ENCODE measurements around the gene PDGFC. TPM values are rescaled to one million over a fixed set of nuclear protein-coding genes. Genes with fewer than 3 reads are reported as not detected.

The PDGFC gene
- total RNA-seq, 1 experiment from 2014 or later: 64.5 TPM

DNA sequence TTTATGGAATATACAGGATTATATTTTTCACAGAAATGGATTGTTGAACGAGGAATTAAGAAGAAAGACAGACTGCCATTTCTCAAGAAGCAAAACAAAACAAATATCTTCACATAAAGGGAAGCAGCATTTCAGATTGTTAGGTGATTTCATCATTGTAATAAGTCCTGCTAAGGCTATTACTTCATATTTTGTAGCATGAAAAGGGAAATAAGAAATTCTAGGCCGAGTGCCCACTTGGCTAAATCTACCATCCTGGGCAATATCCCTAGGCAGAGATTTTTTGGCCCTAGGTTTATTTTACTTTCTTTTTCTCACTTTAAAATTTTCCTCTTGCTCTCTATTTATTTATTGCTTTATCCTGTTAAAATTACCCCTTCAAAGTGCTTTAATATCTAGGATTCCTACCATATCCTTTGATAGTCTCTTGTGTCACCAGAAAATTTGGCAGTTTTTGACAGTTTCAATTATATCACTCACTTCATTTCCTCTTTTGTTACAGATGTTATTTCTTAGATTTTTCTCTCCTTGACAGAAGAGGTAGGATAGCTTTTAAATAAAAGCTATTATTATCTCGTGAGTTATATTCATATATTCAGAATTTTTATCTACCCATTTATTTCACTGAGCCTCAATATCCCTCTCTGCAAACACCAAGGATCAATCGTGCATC, 142.3 kb downstream of the PDGFC start:
- DNase-seq: no peak
- intact Hi-C loops (cut with micrococcal nuclease; ENCODE audit: unreplicated experiment): no loop called here
- Mint-ChIP-seq H3K9me3 (ENCODE audit: low read depth, unreplicated experiment) (no peaks in the 10 kb centered on the region), H3K4me3 (ENCODE audit: low read depth, unreplicated experiment) (no peak overlapping the region), H3K27ac (ENCODE audit: unreplicated experiment) (peak overlapping the region; percentile 17), H3K36me3 (ENCODE audit: insufficient read depth, unreplicated experiment) (no peaks in the 10 kb centered on the region), H3K27me3 (ENCODE audit: unreplicated experiment) (no peaks in the 10 kb centered on the region), H3K4me1 (ENCODE audit: low read depth, unreplicated experiment) (no peaks in the 10 kb centered on the region)
- CTCF ChIA-PET: no interaction called here
- BruUV-seq (replicated peaks): no TSS peak
- TF ChIP-seq, protein P1, sequence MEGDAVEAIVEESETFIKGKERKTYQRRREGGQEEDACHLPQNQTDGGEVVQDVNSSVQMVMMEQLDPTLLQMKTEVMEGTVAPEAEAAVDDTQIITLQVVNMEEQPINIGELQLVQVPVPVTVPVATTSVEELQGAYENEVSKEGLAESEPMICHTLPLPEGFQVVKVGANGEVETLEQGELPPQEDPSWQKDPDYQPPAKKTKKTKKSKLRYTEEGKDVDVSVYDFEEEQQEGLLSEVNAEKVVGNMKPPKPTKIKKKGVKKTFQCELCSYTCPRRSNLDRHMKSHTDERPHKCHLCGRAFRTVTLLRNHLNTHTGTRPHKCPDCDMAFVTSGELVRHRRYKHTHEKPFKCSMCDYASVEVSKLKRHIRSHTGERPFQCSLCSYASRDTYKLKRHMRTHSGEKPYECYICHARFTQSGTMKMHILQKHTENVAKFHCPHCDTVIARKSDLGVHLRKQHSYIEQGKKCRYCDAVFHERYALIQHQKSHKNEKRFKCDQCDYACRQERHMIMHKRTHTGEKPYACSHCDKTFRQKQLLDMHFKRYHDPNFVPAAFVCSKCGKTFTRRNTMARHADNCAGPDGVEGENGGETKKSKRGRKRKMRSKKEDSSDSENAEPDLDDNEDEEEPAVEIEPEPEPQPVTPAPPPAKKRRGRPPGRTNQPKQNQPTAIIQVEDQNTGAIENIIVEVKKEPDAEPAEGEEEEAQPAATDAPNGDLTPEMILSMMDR (IDR thresholded peaks at IDR 0.05; ENCODE audit: unreplicated experiment): no peak

DNA sequence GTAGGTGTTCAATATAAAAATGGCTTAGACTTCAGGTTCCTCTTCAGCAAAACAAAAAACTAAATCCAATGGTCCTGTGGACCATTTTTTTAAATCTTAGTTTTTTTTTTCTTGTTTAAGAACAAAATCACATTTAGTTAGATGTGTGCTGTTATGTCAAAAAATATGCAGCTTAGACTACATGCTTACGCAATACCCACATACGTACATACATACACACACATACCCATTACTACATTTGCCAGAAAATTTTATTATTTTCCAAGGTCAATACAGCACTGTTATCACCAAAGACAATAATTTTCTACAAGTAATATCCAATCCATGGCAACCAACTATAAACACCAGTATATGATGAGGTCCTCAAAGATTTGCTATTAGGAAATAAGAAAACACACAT, 144.1 kb downstream of the PDGFC start:
- Mint-ChIP-seq H3K9me3 (ENCODE audit: low read depth, unreplicated experiment) (no peaks in the 10 kb centered on the region), H3K27me3 (ENCODE audit: unreplicated experiment) (no peaks in the 10 kb centered on the region), H3K4me1 (ENCODE audit: low read depth, unreplicated experiment) (no peaks in the 10 kb centered on the region), H3K36me3 (ENCODE audit: insufficient read depth, unreplicated experiment) (no peaks in the 10 kb centered on the region), H3K27ac (ENCODE audit: unreplicated experiment) (no peak overlapping the region), H3K4me3 (ENCODE audit: low read depth, unreplicated experiment) (no peak overlapping the region)
- CTCF ChIA-PET: no interaction called here
- no TSS peak for BruUV-seq (replicated peaks)
- no peak for DNase-seq
- TF ChIP-seq, protein P1 (IDR thresholded peaks at IDR 0.05; ENCODE audit: unreplicated experiment): no peak
- intact Hi-C loops (cut with micrococcal nuclease; ENCODE audit: unreplicated experiment): no loop called here

DNA sequence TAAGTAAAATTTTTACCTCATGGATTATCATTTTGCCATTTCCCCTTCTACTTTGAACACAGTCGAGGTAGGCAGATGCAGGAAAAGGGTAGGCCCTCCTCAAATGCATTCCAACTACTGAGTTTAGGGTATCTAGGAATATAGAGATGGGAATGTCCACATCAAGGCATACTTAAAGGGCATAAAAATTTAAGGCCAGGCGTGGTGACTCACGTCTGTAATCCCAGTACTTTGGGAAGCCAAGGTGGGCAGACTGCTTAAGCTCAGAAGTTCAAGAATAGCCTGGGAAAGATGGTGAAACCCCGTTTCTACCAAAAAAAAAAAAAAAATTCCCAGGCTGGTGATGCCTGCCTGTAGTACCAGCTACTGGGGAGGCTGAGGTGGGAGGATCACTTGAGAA, 146.5 kb downstream of the PDGFC start:
- Mint-ChIP-seq H3K9me3 (ENCODE audit: low read depth, unreplicated experiment) (no peaks in the 10 kb centered on the region), H3K27ac (ENCODE audit: unreplicated experiment) (no peak overlapping the region), H3K27me3 (ENCODE audit: unreplicated experiment) (no peaks in the 10 kb centered on the region), H3K36me3 (ENCODE audit: insufficient read depth, unreplicated experiment) (no peaks in the 10 kb centered on the region), H3K4me1 (ENCODE audit: low read depth, unreplicated experiment) (no peaks in the 10 kb centered on the region), H3K4me3 (ENCODE audit: low read depth, unreplicated experiment) (no peak overlapping the region)
- TF ChIP-seq, protein P1 (IDR thresholded peaks at IDR 0.05; ENCODE audit: unreplicated experiment): no peak
- intact Hi-C loops (cut with micrococcal nuclease; ENCODE audit: unreplicated experiment): no loop called here
- BruUV-seq (replicated peaks): no TSS peak
- DNase-seq: no peak
- CTCF ChIA-PET: no interaction called here

DNA sequence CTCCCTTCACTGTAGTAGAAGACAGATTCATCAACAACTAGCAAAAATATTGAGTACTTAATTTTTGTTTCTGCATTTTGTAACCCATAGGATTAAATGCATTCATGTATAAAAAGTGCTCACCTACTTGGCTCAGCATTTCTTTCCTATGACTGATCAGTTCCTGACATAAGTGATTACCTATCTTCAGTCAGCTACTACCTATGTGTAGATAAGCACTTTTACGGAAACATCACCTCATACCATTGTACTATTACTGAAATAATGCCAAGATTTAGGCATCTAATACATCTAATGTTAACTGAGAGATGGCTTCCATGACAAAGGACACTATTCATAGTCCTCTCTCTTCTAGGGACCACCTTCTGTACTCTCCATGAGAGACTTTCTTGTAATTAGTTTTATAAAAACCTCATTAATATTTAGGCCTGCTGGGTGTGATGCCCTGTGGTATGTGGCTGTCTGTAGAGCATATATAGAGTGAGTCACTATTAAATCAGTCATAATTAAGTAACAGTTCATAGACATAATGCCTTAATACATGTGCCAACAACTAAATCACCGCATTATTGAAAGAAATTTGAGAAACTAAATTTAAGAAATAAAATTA, 147.0 kb downstream of the PDGFC start:
- no peak for DNase-seq
- CTCF ChIA-PET: no interaction called here
- no peak overlapping the region for H3K27ac Mint-ChIP-seq (ENCODE audit: unreplicated experiment)
- intact Hi-C loops (cut with micrococcal nuclease; ENCODE audit: unreplicated experiment): no loop called here
- no peaks in the 10 kb centered on the region for H3K27me3 Mint-ChIP-seq (ENCODE audit: unreplicated experiment)
- TF ChIP-seq, protein P1 (IDR thresholded peaks at IDR 0.05; ENCODE audit: unreplicated experiment): no peak
- no peak overlapping the region for H3K4me3 Mint-ChIP-seq (ENCODE audit: low read depth, unreplicated experiment)
- H3K4me1 Mint-ChIP-seq (ENCODE audit: low read depth, unreplicated experiment): no peaks in the 10 kb centered on the region
- no peaks in the 10 kb centered on the region for H3K9me3 Mint-ChIP-seq (ENCODE audit: low read depth, unreplicated experiment)
- no peaks in the 10 kb centered on the region for H3K36me3 Mint-ChIP-seq (ENCODE audit: insufficient read depth, unreplicated experiment)
- no TSS peak for BruUV-seq (replicated peaks)

Data from Calu3 (cell line).